Measurements from ENCODE around the gene SPTLC1. TPM values are rescaled to one million over a fixed set of nuclear protein-coding genes. Genes with fewer than 3 reads are reported as not detected.
"Not testable (repeated sequence)": the region's sequence is repeated elsewhere in the genome, so short reads cannot be mapped to it uniquely, and the experiment has no call there.

Gene SPTLC1
- 11.6 TPM for total RNA-seq

- ATAC-seq = peak; percentile 99
Measured at GRCh38 chr9:92115071-92115858, at the start of gene SPTLC1. TSS of gene SPTLC1 (minus strand) at chr9:92115413. CDS start at chr9:92115370, 43 bp downstream.

GRCh38 chr9:92164975-92165374 is 49.8 kb upstream of the SPTLC1 start:
- no peak for ATAC-seq
- DNase-seq (ENCODE audit: low spot score) = no peak

More at GRCh38 chr9:92115071-92115858, at the start of gene SPTLC1:
- peak; percentile 97 for DNase-seq (ENCODE audit: low spot score)

- ATAC-seq = no peak
Measured at GRCh38 chr9:92164490-92164889, 49.3 kb upstream of the SPTLC1 start.

GRCh38 chr9:92163276-92163675 is 48.1 kb upstream of the SPTLC1 start:
- ATAC-seq (no peak), DNase-seq (ENCODE audit: low spot score) (peak; percentile 33)

More at GRCh38 chr9:92164490-92164889, 49.3 kb upstream of the SPTLC1 start:
- DNase-seq (ENCODE audit: low spot score) = no peak

GRCh38 chr9:92160786-92161185 is 45.6 kb upstream of the SPTLC1 start:
- no peak for ATAC-seq
- no peak for DNase-seq (ENCODE audit: low spot score)

GRCh38 chr9:92159058-92159457 is 43.8 kb upstream of the SPTLC1 start:
- ATAC-seq = no peak
- peak; percentile 10 for DNase-seq (ENCODE audit: low spot score)

GRCh38 chr9:92158097-92158601 is 42.9 kb upstream of the SPTLC1 start:
- ATAC-seq = no peak
- DNase-seq (ENCODE audit: low spot score) = no peak

- not testable (repeated sequence) for ATAC-seq
- DNase-seq (ENCODE audit: low spot score) = peak; percentile 21
Measured at GRCh38 chr9:92155736-92156135, 40.5 kb upstream of the SPTLC1 start.

GRCh38 chr9:92155221-92155620 is 40.0 kb upstream of the SPTLC1 start:
- ATAC-seq (no peak), DNase-seq (ENCODE audit: low spot score) (peak; percentile 21)

GRCh38 chr9:92153466-92154415 is 38.5 kb upstream of the SPTLC1 start:
- peak; percentile 27 for DNase-seq (ENCODE audit: low spot score)
- not testable (repeated sequence) for ATAC-seq

- DNase-seq (ENCODE audit: low spot score) = no peak
- no peak for ATAC-seq
Measured at GRCh38 chr9:92151691-92152393, 36.6 kb upstream of the SPTLC1 start.

- ATAC-seq; DNase-seq (ENCODE audit: low spot score): not testable (repeated sequence)
Measured at GRCh38 chr9:92150501-92151470, 35.6 kb upstream of the SPTLC1 start.

- DNase-seq (ENCODE audit: low spot score) = no peak
Measured at GRCh38 chr9:92147852-92148180, 32.6 kb upstream of the SPTLC1 start.

GRCh38 chr9:92147030-92147851 is 32.0 kb upstream of the SPTLC1 start:
- DNase-seq (ENCODE audit: low spot score) = no peak
- ATAC-seq = peak; percentile 40

More at GRCh38 chr9:92147852-92148180, 32.6 kb upstream of the SPTLC1 start:
- ATAC-seq = no peak

GRCh38 chr9:92146610-92147009 is 31.4 kb upstream of the SPTLC1 start:
- DNase-seq (ENCODE audit: low spot score) (no peak), ATAC-seq (peak; percentile 47)

GRCh38 chr9:92145784-92146183 is 30.6 kb upstream of the SPTLC1 start:
- ATAC-seq = not testable (repeated sequence)

GRCh38 chr9:92142329-92142728 is 27.1 kb upstream of the SPTLC1 start:
- no peak for DNase-seq (ENCODE audit: low spot score)
- no peak for ATAC-seq

More at GRCh38 chr9:92145784-92146183, 30.6 kb upstream of the SPTLC1 start:
- not testable (repeated sequence) for DNase-seq (ENCODE audit: low spot score)

All from left lobe of liver (tissue), 2 donors.